ENCODE measurements around the gene MBP. TPM values are rescaled to one million over a fixed set of nuclear protein-coding genes. Genes with fewer than 3 reads are reported as not detected.
"Not testable (repeated sequence)": the region's sequence is repeated elsewhere in the genome, so short reads cannot be mapped to it uniquely, and the experiment has no call there.

MBP gene
- total and polyA plus RNA-seq, 2 donors (not counting 1 experiment from before 2014, with no cell fraction given) = 2.3 to 3.6 TPM

GRCh38 chr18:76992226-76993084 is 140.1 kb downstream of the MBP start:
- H3K4me3 ChIP-seq (replicated peaks in 1 of 4; ENCODE audit: control extremely low read depth in 1 of 4, insufficient read depth in 1 of 4, low read depth in 3 of 4, low read length in 4 of 4) = no peak overlapping the region
- H2AFZ ChIP-seq (ENCODE audit: low read length) = no peak overlapping the region
- H4K20me1 ChIP-seq (ENCODE audit: control insufficient read depth, extremely low read depth, insufficient read depth, low read length) = no peaks in the 10 kb centered on the region
- H3K4me1 ChIP-seq (ENCODE audit: control insufficient read depth, extremely low read depth, insufficient read depth, low read length) = no peaks in the 10 kb centered on the region
- H3K79me2 ChIP-seq (ENCODE audit: control insufficient read depth, insufficient read depth, low read length) = no peaks in the 10 kb centered on the region
- H3K9me3 ChIP-seq (ENCODE audit: control insufficient read depth, insufficient read depth, low read depth, low read length) = no peaks in the 10 kb centered on the region
- H3K27me3 ChIP-seq (ENCODE audit: control insufficient read depth, insufficient read depth, low read length) = peaks cover 3% of the 10 kb centered on the region
- no peak overlapping the region for H3K9ac ChIP-seq (ENCODE audit: insufficient read depth, low read length)
- no peak overlapping the region for H3K4me2 ChIP-seq (ENCODE audit: extremely low read depth, insufficient read depth, low read length)
- DNase-seq (ENCODE audit: low read depth in 2 of 2) = no peak
- H3K27ac ChIP-seq (ENCODE audit: insufficient read depth, low read length) = no peak overlapping the region
- no peak for TF ChIP-seq CTCF (conservative IDR thresholded peaks at IDR 0.05 in 1 of 2, IDR thresholded peaks at IDR 0.05 in 1 of 2; ENCODE audit: low read depth in 1 of 2, low read length in 2 of 2)
- TF ChIP-seq EZH2 (IDR thresholded peaks at IDR 0.05; ENCODE audit: low read length, missing control alignments) = no peak
- H3K36me3 ChIP-seq (ENCODE audit: control insufficient read depth, insufficient read depth, low read length) = no peaks in the 10 kb centered on the region

GRCh38 chr18:76991021-76991688 is 141.4 kb downstream of the MBP start:
- TF ChIP-seq CTCF (conservative IDR thresholded peaks at IDR 0.05 in 1 of 2, IDR thresholded peaks at IDR 0.05 in 1 of 2; ENCODE audit: low read depth in 1 of 2, low read length in 2 of 2) = no peak
- TF ChIP-seq EZH2 (IDR thresholded peaks at IDR 0.05; ENCODE audit: low read length, missing control alignments) = no peak
- Histone ChIP-seq H3K9me3 (ENCODE audit: control insufficient read depth, insufficient read depth, low read depth, low read length) (no peaks in the 10 kb centered on the region), H3K27me3 (ENCODE audit: control insufficient read depth, insufficient read depth, low read length) (peaks cover 3% of the 10 kb centered on the region), H2AFZ (ENCODE audit: low read length) (no peak overlapping the region), H3K79me2 (ENCODE audit: control insufficient read depth, insufficient read depth, low read length) (no peaks in the 10 kb centered on the region), H4K20me1 (ENCODE audit: control insufficient read depth, extremely low read depth, insufficient read depth, low read length) (no peaks in the 10 kb centered on the region), H3K4me3 (replicated peaks in 1 of 4; ENCODE audit: control extremely low read depth in 1 of 4, insufficient read depth in 1 of 4, low read depth in 3 of 4, low read length in 4 of 4) (no peak overlapping the region), H3K4me2 (ENCODE audit: extremely low read depth, insufficient read depth, low read length) (no peak overlapping the region), H3K27ac (ENCODE audit: insufficient read depth, low read length) (no peak overlapping the region), H3K36me3 (ENCODE audit: control insufficient read depth, insufficient read depth, low read length) (no peaks in the 10 kb centered on the region), H3K4me1 (ENCODE audit: control insufficient read depth, extremely low read depth, insufficient read depth, low read length) (no peaks in the 10 kb centered on the region), H3K9ac (ENCODE audit: insufficient read depth, low read length) (no peak overlapping the region)
- no peak for DNase-seq (ENCODE audit: low read depth in 2 of 2)

GRCh38 chr18:76990343-76991020 is 142.1 kb downstream of the MBP start:
- DNase-seq (ENCODE audit: low read depth in 2 of 2); H2AFZ ChIP-seq (ENCODE audit: low read length): not testable (repeated sequence)

More at GRCh38 chr18:76990343-76991020, 142.1 kb downstream of the MBP start:
- H3K79me2 ChIP-seq (ENCODE audit: control insufficient read depth, insufficient read depth, low read length); H3K4me1 ChIP-seq (ENCODE audit: control insufficient read depth, extremely low read depth, insufficient read depth, low read length); H4K20me1 ChIP-seq (ENCODE audit: control insufficient read depth, extremely low read depth, insufficient read depth, low read length); H3K36me3 ChIP-seq (ENCODE audit: control insufficient read depth, insufficient read depth, low read length); H3K27me3 ChIP-seq (ENCODE audit: control insufficient read depth, insufficient read depth, low read length); H3K27ac ChIP-seq (ENCODE audit: insufficient read depth, low read length); H3K9me3 ChIP-seq (ENCODE audit: control insufficient read depth, insufficient read depth, low read depth, low read length); H3K4me2 ChIP-seq (ENCODE audit: extremely low read depth, insufficient read depth, low read length); H3K4me3 ChIP-seq (replicated peaks in 1 of 4; ENCODE audit: control extremely low read depth in 1 of 4, insufficient read depth in 1 of 4, low read depth in 3 of 4, low read length in 4 of 4); H3K9ac ChIP-seq (ENCODE audit: insufficient read depth, low read length): not testable (repeated sequence)
